HG02678 (cell line): ENCODE data around the gene CARD9.
"Not testable (repeated sequence)": the region's sequence is repeated elsewhere in the genome, so short reads cannot be mapped to it uniquely, and the experiment has no call there.

Experiments
- ATAC-seq: cut with Tn5 transposase; IDR thresholded peaks from one replicate; pipeline ENCODE4 v1.9.1; 2021; ENCODE audit warnings: mild to moderate bottlenecking, moderate library complexity; ENCODE audit not compliant: unreplicated experiment

CARD9 gene, protein sequence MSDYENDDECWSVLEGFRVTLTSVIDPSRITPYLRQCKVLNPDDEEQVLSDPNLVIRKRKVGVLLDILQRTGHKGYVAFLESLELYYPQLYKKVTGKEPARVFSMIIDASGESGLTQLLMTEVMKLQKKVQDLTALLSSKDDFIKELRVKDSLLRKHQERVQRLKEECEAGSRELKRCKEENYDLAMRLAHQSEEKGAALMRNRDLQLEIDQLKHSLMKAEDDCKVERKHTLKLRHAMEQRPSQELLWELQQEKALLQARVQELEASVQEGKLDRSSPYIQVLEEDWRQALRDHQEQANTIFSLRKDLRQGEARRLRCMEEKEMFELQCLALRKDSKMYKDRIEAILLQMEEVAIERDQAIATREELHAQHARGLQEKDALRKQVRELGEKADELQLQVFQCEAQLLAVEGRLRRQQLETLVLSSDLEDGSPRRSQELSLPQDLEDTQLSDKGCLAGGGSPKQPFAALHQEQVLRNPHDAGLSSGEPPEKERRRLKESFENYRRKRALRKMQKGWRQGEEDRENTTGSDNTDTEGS

DNA sequence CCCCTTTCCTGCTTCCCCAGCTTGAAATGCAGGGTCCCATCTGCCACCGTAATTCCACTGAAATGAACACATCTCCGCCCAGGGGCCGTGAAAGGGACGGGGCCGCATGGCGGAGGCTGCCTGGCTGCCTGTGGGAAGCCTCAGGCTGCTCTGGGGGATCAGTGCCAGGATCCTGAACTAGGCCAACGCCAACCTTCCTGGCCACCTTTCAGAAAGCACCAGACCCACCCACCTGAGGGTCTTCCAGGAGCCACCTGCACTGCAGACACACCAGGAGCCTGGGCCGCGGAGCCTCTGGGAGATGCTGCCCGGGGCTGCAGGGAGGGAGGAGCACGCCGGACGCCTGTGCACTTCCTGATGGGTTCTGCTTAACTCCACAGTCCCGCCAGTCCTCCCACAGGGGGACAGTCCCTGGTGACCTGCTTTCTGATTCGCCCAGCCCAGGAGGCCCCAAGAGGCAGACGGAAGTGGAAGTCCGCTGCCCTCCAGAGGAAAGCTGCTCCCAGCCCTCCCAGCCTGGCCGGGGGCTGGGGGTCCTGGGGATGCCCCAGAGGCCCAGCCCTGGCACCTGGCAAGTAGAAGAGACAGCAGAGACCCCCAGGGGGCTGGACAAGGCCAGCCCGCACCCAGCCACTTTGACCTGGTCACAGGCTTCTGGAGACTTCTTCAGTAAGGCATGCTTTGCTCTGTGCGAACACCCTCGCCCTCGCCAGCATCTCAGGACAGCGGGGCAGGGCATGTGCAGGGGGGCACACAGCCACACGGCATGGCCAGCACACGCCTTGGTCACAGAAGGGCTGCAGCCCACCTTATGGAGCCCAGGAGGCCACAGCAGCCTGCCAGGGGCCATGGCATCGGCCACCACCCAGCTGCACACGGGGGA lies at the start of gene CARD9:
TSS of gene CARD9 (minus strand) at position 370 of the 883 bp plus-strand sequence. CDS start 1,591 bp downstream, outside the sequence.
- ATAC-seq = no peak

DNA sequence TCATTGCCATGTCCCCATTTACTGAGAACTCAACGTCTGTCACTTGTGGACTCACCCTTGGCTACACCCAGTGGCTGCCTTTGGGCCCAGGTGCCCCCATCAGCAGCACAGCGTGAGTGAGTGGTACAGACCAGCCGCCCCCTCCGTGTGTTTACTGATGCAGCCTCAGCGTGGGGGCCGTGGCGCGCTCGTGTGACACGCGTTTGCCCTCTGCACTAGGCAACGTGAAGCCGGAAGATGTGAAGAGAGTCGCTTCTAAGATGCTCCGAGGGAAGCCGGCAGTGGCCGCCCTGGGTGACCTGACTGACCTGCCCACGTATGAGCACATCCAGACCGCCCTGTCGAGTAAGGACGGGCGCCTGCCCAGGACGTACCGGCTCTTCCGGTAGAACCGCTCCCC lies 49.4 kb upstream of the CARD9 start:
- no peak for ATAC-seq

DNA sequence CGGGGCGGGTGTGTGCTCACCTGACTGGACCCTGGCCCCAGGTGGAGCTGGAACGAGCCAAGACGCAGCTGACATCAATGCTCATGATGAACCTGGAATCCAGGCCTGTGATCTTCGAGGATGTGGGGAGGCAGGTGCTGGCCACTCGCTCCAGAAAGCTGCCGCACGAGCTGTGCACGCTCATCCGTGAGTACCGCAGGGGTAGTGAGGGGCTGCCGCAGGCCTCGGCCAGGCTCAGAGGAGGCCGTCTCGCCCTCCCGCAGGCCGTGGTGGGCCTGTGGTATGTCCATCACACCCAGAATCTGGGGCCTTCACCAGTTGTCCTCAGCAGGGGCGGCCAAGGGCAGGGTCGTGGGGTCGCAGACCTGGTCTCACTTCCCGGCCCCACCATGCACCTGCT lies 48.3 kb upstream of the CARD9 start:
- no peak for ATAC-seq

- ATAC-seq = no peak
These were observed 45.6 kb upstream of the CARD9 start for GRCh38 chr9:136419092-136419420.

DNA sequence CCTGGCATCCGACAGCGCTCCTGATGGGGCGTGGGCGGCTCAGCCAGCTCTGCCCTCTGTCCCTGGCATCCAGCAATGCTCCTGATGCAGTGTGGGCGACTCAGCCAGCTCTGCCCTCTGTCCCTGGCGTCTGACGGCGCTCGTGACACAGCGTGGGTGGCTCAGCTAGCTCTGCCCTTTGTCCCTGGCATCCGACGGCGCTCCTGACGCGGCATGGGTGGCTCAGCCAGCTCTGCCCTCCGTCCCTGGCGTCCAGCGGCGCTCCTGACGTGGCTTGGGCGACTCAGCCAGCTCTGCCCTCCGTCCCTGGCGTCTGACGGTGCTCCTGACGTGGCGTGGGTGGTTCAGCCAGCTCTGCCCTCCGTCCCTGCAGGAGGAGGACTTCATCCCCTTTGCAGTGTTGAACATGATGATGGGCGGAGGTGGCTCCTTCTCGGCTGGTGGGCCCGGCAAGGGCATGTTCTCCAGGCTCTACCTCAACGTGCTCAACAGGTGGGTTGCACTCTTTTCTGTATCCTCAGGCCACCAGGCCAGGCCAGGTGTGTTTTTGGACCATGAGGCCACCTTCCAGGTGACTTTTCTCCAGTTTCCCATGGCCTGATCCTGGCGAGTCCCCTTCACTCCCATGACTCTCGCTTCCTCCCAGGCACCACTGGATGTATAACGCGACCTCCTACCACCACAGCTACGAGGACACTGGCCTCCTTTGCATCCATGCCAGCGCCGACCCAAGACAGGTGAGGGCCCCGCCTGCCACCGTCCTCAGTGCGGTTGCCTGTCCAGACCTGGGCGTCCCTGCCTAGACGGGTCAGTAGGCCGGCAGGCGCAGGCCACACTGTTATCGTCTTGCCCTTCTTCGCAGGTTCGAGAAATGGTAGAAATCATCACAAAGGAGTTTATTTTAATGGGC lies 45.0 kb upstream of the CARD9 start:
- ATAC-seq = no peak

DNA sequence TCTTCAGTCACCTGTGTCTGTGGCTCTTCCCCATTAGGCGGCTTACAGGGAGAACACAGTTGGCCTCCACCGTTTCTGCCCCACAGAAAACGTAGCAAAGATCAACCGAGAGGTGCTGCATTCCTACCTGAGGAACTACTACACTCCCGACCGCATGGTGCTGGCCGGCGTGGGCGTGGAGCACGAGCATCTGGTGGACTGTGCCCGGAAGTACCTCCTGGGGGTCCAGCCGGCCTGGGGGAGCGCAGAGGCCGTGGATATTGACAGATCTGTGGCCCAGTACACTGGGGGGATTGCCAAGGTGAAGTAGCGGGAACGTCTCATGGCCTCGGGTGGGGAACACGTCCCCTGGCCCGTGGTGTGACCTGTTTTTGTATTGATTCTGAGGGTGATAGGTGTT lies 43.4 kb upstream of the CARD9 start:
- ATAC-seq = no peak

GRCh38 chr9:136416427-136416826 lies 43.0 kb upstream of the CARD9 start:
- no peak for ATAC-seq

DNA sequence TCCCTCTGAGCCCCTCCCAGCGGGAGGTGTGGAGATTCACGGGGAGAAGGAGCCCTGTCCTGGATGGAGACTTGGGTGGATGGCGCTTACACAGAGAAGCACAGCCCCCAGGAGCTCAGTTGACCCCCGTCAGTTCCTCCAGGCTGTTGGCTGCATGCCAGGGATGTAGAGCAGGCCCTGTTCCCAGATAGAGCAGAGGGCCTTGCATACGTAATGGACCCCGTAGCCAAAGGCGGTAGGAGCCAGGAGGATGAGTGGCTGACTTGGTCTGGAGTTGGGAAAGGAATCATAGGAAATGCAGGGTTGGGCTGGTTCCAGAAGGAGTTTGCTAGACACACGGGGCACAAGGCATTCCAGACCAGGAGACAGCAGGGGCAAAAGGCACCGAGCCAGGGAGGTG lies 39.5 kb upstream of the CARD9 start:
- no peak for ATAC-seq

GRCh38 chr9:136411378-136411777 lies 37.9 kb upstream of the CARD9 start:
- no peak for ATAC-seq

DNA sequence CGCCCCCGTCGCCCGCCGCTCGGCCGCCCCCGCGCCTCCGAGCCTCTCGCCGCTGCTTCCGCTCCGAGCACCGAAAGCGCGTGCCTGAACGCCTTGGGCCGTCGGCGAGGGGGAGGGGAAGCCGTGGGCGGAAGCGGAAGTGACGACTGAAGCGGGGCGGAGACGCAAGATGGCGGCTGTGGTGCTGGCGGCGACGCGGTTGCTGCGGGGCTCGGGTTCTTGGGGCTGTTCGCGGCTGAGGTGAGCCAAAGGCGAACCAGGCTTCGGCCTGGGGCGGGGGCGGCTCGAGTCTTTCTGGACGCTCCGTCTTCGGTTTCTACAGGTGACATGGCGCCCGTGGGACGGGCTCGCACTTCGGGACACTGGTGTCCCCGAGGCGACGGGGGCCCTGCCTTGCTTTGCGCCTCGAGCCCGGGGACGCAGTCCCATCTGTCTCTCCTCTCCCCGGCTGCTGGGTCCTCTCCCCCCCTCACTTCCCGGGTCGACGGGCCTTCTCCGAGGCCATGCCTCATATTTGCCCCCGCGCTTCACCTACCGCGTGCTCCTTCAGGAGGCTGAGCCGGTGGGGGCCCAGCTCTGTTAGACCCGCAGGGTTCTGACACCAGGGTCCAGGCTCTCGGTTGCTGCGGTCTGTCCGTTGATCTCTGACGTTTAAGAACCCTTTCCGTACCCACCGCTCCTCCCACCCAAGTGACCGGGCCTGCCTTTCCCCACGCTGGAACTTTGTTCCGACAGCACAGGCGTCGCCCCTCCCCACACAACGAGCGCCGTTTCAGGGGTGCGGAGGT lies 37.2 kb upstream of the CARD9 start, which contains the start of the genes ENTR1 and PMPCA:
TSS of gene ENTR1 (minus strand) at position 115 of the 788 bp plus-strand sequence. CDS start 217 bp downstream, outside the sequence.
TSS of gene PMPCA (plus strand) at position 159 of the 788 bp plus-strand sequence. CDS start at position 170, 11 bp downstream.
- peak; percentile 82 for ATAC-seq

DNA sequence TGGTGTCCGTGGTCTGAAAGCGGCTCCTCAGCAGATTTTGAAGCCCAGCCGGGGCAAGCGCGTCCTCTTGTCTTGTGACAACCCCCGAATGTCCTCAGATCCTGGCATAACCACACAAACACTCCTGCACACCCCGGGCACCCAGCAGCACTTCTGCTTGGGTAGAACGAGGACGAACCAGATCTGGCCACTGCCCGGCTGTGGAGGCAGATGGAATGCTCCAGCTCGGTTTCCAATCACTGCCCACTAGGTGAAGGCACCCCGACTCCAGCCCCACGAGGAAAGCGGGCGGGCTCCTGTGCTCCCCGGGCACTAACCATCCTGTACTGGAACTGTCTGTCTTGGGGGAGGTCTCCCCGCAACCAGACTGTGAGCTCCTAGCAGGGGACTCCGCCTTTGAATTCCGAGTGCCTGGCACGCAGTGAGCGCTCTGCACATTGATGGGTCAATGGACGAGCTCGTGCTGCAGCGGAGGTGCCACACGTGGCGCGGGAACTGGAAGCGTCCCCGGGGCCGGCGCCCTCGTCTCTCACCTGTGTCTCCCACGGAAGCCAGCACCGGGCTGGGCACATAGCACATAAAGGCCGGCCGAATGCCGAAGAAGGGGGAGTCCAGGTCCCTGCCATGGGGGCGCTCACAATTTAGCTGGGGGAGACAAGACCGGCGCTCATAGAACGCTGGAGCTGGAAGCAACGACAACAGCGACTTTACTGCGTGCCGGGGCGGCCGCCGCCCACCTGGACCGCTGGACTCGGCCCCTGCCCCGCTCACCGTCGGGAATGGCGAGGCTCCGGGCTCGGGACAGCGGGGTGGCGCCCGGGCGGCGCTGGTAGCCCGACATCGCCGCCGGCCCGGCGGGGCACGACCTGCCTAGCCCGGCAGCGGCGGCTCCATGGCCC lies 36.3 kb upstream of the CARD9 start:
- peak; percentile 22 for ATAC-seq

- no peak for ATAC-seq
These were observed 34.4 kb upstream of the CARD9 start for GRCh38 chr9:136407911-136408310.

DNA sequence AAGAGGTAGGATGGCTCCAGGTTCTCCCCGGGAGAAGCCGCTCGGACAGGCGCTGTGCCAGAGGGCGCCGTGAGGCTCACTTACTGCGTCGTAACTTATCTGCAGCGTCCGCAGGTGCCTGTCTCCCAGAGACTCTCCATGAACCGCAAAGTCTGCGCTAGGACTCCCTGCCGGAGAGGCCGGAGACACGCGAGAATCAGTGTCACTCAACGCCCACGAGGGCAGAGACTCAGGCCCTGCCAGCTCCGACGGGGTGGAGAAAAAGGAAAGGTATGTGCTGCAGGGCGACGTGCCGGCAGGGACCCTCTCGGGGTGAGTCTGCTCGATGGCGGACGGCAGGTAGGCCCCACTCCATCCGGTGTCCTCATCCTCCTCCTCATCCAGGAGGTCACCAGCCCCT lies 33.6 kb upstream of the CARD9 start:
- ATAC-seq = not testable (repeated sequence)

DNA sequence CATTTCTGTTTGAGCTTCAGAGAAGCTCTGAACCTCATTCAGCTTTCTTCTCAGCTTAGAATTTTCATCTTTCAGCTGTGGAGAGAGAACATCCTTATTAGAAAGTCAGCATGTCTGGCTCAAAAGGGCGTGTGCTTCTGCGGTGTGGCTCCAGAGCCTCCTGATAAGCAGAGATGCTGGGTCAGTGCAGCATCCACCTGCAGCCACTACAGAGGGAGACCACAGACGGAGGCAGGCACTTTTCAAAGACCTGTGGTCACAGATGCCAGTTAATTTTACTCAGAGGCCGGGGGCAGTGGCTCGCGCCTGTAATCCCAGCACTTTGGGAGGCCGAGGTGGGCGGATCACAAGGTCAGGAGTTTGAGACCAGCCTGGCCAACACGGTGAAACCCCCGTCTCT lies 32.4 kb upstream of the CARD9 start:
- ATAC-seq = not testable (repeated sequence)

DNA sequence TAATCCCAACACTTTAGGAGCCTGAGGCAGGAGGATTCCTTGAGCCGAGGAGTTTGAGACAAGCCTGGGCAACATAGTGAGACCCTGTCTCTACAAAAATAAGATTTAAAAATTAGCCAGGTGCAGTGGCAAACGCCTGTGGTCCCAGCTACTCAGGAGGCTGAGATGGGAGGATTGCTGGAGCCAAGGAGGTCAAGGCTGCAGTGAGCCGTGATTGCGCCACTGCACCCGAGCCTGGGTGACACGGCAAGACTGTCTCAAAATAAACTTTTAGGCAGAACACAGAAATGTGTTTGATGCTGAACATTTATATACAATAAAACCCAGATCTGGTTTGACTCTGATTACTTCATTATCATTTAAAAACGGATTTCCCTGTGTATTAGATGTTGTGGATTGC lies 32.0 kb upstream of the CARD9 start:
- ATAC-seq = no peak

- ATAC-seq = no peak
These were observed 31.3 kb upstream of the CARD9 start for GRCh38 chr9:136404801-136405136.

GRCh38 chr9:136403915-136404800 lies 30.7 kb upstream of the CARD9 start:
- no peak for ATAC-seq

GRCh38 chr9:136403538-136403914 lies 30.1 kb upstream of the CARD9 start:
- no peak for ATAC-seq
